Stimulated activated CD8-positive, alpha-beta memory T cell treated with anti-CD3 and anti-CD28 coated beads, Interleukin-4, amount 100 ng/mL, for 48 hours (primary cell): ENCODE results near the gene TM9SF3.
"Not testable (repeated sequence)": the region's sequence is repeated elsewhere in the genome, so short reads cannot be mapped to it uniquely, and the experiment has no call there.

Source experiments
- DNase-seq: peaks from one replicate; pipeline ENCODE4 v3.0.0-alpha.2; 2020

Gene TM9SF3

GRCh38 chr10:96560966-96561887 is 25.6 kb downstream of the TM9SF3 start:
- DNase-seq: no peak

- DNase-seq: no peak
Measured at GRCh38 chr10:96560489-96560888, 26.3 kb downstream of the TM9SF3 start.

- no peak for DNase-seq
Measured at GRCh38 chr10:96556003-96556402, 30.8 kb downstream of the TM9SF3 start.

- DNase-seq: no peak
Measured at GRCh38 chr10:96555330-96555729, 31.5 kb downstream of the TM9SF3 start.

GRCh38 chr10:96548589-96548988 is 38.2 kb downstream of the TM9SF3 start:
- no peak for DNase-seq

- DNase-seq: not testable (repeated sequence)
Measured at GRCh38 chr10:96545558-96545957, 41.3 kb downstream of the TM9SF3 start.

- no peak for DNase-seq
Measured at GRCh38 chr10:96541921-96542320, 44.9 kb downstream of the TM9SF3 start.

- no peak for DNase-seq
Measured at GRCh38 chr10:96540240-96540639, 46.6 kb downstream of the TM9SF3 start.

GRCh38 chr10:96538683-96539082 is 48.1 kb downstream of the TM9SF3 start:
- DNase-seq: no peak

- DNase-seq: no peak
Measured at GRCh38 chr10:96536129-96536528, 50.7 kb downstream of the TM9SF3 start.

GRCh38 chr10:96532523-96532922 is 54.3 kb downstream of the TM9SF3 start:
- no peak for DNase-seq

- DNase-seq: no peak
Measured at GRCh38 chr10:96529634-96530279, 57.1 kb downstream of the TM9SF3 start.

GRCh38 chr10:96524741-96525140 is 62.1 kb downstream of the TM9SF3 start:
- no peak for DNase-seq

- no peak for DNase-seq
Measured at GRCh38 chr10:96517284-96517683, 69.5 kb downstream of the TM9SF3 start.

- DNase-seq: no peak
Measured at GRCh38 chr10:96516337-96516736, 70.5 kb downstream of the TM9SF3 start.

- peak; percentile 77 for DNase-seq
Measured at GRCh38 chr10:96513698-96514561, 72.9 kb downstream of the TM9SF3 start, which contains the start of gene TLL2. TLL2 (minus strand) TSS chr10:96513926; CDS start chr10:96513685, 241 bp downstream.

- DNase-seq: no peak
Measured at GRCh38 chr10:96513305-96513697, 73.5 kb downstream of the TM9SF3 start.

GRCh38 chr10:96512524-96513304 is 74.1 kb downstream of the TM9SF3 start:
- no peak for DNase-seq

- peak; percentile 46 for DNase-seq
Measured at GRCh38 chr10:96511044-96511945, 75.5 kb downstream of the TM9SF3 start.

- no peak for DNase-seq
Measured at GRCh38 chr10:96509017-96509641, 77.7 kb downstream of the TM9SF3 start.

- no peak for DNase-seq
Measured at GRCh38 chr10:96507044-96507443, 79.8 kb downstream of the TM9SF3 start.
